ENCODE data around the gene GDAP1L1. TPM values are rescaled to one million over a fixed set of nuclear protein-coding genes. Genes with fewer than 3 reads are reported as not detected.

Gene GDAP1L1
- polyA plus RNA-seq, 1 donor from 2014 or later, result 216 TPM

- no peak overlapping the region for H3K9ac ChIP-seq (ENCODE audit: low read length)
- H3K27ac ChIP-seq (ENCODE audit: low read length), result no peak overlapping the region
- H3K9me3 ChIP-seq (ENCODE audit: low read length), result no peaks in the 10 kb centered on the region
- TF ChIP-seq RAD21 (conservative IDR thresholded peaks at IDR 0.05) (no peak), EZH2 (IDR thresholded peaks at IDR 0.05; ENCODE audit: borderline replicate concordance, insufficient read depth, low read length, poor library complexity, severe bottlenecking) (no peak), EP300 (conservative IDR thresholded peaks at IDR 0.05; ENCODE audit: poor library complexity, severe bottlenecking) (no peak), MXI1 (conservative IDR thresholded peaks at IDR 0.05; ENCODE audit: poor library complexity, severe bottlenecking) (no peak), REST (IDR thresholded peaks at IDR 0.05; ENCODE audit: borderline replicate concordance) (no peak), POLR2AphosphoS5 (IDR thresholded peaks at IDR 0.05) (no peak), SMC3 (conservative IDR thresholded peaks at IDR 0.05; ENCODE audit: poor library complexity) (no peak), TAF1 (IDR thresholded peaks at IDR 0.05; ENCODE audit: low read depth) (no peak)
- TF ChIP-seq, protein P1, sequence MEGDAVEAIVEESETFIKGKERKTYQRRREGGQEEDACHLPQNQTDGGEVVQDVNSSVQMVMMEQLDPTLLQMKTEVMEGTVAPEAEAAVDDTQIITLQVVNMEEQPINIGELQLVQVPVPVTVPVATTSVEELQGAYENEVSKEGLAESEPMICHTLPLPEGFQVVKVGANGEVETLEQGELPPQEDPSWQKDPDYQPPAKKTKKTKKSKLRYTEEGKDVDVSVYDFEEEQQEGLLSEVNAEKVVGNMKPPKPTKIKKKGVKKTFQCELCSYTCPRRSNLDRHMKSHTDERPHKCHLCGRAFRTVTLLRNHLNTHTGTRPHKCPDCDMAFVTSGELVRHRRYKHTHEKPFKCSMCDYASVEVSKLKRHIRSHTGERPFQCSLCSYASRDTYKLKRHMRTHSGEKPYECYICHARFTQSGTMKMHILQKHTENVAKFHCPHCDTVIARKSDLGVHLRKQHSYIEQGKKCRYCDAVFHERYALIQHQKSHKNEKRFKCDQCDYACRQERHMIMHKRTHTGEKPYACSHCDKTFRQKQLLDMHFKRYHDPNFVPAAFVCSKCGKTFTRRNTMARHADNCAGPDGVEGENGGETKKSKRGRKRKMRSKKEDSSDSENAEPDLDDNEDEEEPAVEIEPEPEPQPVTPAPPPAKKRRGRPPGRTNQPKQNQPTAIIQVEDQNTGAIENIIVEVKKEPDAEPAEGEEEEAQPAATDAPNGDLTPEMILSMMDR (IDR thresholded peaks at IDR 0.05; ENCODE audit: poor library complexity, severe bottlenecking), result no peak
- H3K4me3 ChIP-seq (ENCODE audit: low read length), result no peak overlapping the region
- peaks cover 4% of the 10 kb centered on the region for H3K79me2 ChIP-seq (replicated peaks; ENCODE audit: insufficient read depth, low read length)
- no peak overlapping the region for H3K4me2 ChIP-seq (ENCODE audit: low read length)
- H2AFZ ChIP-seq (ENCODE audit: low read depth, low read length), result no peak overlapping the region
- no peaks in the 10 kb centered on the region for H3K9me2 ChIP-seq (ENCODE audit: insufficient read depth, low read length)
- H3K36me3 ChIP-seq (ENCODE audit: insufficient read depth, low read length), result no peaks in the 10 kb centered on the region
- H4K20me1 ChIP-seq (ENCODE audit: insufficient read depth), result no peaks in the 10 kb centered on the region
- H3F3A ChIP-seq (ENCODE audit: insufficient read depth, low read length, poor library complexity, severe bottlenecking), result no peaks in the 10 kb centered on the region
- H3K27me3 ChIP-seq (ENCODE audit: insufficient read depth, low read depth, low read length), result no peaks in the 10 kb centered on the region
Observed at GRCh38 chr20:44314870-44315269, 67.8 kb downstream of the GDAP1L1 start.

GRCh38 chr20:44319839-44320422 is 72.8 kb downstream of the GDAP1L1 start:
- TF ChIP-seq TAF1 (IDR thresholded peaks at IDR 0.05; ENCODE audit: low read depth), result no peak
- no peak for TF ChIP-seq RAD21 (conservative IDR thresholded peaks at IDR 0.05)
- no peak for TF ChIP-seq POLR2AphosphoS5 (IDR thresholded peaks at IDR 0.05)
- TF ChIP-seq EZH2 (IDR thresholded peaks at IDR 0.05; ENCODE audit: borderline replicate concordance, insufficient read depth, low read length, poor library complexity, severe bottlenecking), result no peak
- TF ChIP-seq REST (IDR thresholded peaks at IDR 0.05; ENCODE audit: borderline replicate concordance), result no peak
- TF ChIP-seq EP300 (conservative IDR thresholded peaks at IDR 0.05; ENCODE audit: poor library complexity, severe bottlenecking), result no peak
- TF ChIP-seq MXI1 (conservative IDR thresholded peaks at IDR 0.05; ENCODE audit: poor library complexity, severe bottlenecking), result no peak
- no peak for TF ChIP-seq SMC3 (conservative IDR thresholded peaks at IDR 0.05; ENCODE audit: poor library complexity)
- TF ChIP-seq, protein P1 (IDR thresholded peaks at IDR 0.05; ENCODE audit: poor library complexity, severe bottlenecking), result no peak
- Histone ChIP-seq H3K9ac (ENCODE audit: low read length) (no peak overlapping the region), H3K4me2 (ENCODE audit: low read length) (no peak overlapping the region), H2AFZ (ENCODE audit: low read depth, low read length) (no peak overlapping the region), H3K36me3 (ENCODE audit: insufficient read depth, low read length) (no peaks in the 10 kb centered on the region), H3K27ac (ENCODE audit: low read length) (no peak overlapping the region), H3F3A (ENCODE audit: insufficient read depth, low read length, poor library complexity, severe bottlenecking) (no peaks in the 10 kb centered on the region), H3K4me3 (ENCODE audit: low read length) (no peak overlapping the region), H4K20me1 (ENCODE audit: insufficient read depth) (no peaks in the 10 kb centered on the region), H3K9me3 (ENCODE audit: low read length) (no peaks in the 10 kb centered on the region), H3K79me2 (replicated peaks; ENCODE audit: insufficient read depth, low read length) (no peaks in the 10 kb centered on the region), H3K9me2 (ENCODE audit: insufficient read depth, low read length) (no peaks in the 10 kb centered on the region), H3K27me3 (ENCODE audit: insufficient read depth, low read depth, low read length) (no peaks in the 10 kb centered on the region)

Measured in neural cell (in vitro differentiated cells).